K562 (cell line): ENCODE results near the gene PDZD8. TPM values are rescaled to one million over a fixed set of nuclear protein-coding genes. Genes with fewer than 3 reads are reported as not detected.

ENCODE experiments used
- ATAC-seq: fragments of 200-7000 bp; cut with Tn5 transposase; 3 replicates; pipeline ENCODE4 v1.9.1; 2020; ENCODE audit warnings: moderate library complexity
- BruUV-seq: library from RNA; stranded (reverse); fragments of 400-500 nt; replicated peaks from 2 replicates; lab custom pipeline; 2021; lab: Mats Ljungman, UMichigan
- CTCF ChIA-PET: fragments of 300-600 bp; formaldehyde crosslinking; extraction: SDS; loops from one replicate; lab custom pipeline; 2021; ENCODE audit warnings: low intra/inter-chr PET ratio; lab: Yijun Ruan, JAX
- POLR2A ChIA-PET: fragments of 300-600, 350-650 bp; sonication (Branson Sonifier 250); formaldehyde crosslinking; extraction: SDS; loops from one replicate; lab custom pipeline; 2021; ENCODE audit warnings: antibody characterized with exemption, inconsistent platforms; lab: Yijun Ruan, JAX
- DNase-seq, 4 experiments: peaks; one replicate each; pipeline versions ENCODE4 v3.0.0 to v3.0.0-alpha.2; 2011 to 2018; ENCODE audit warnings: low spot score in 3 of 4, mixed read lengths in 3 of 4; ENCODE audit errors: extremely low read depth in 1 of 4
- FAIRE-seq: peaks from 2 replicates; lab custom pipeline; 2011; peaks lifted over from hg19 to GRCh38; lab: Jason Lieb, UNC
- H2AFZ ChIP-seq: 2 replicates; pipeline ENCODE4 v1.6.0; 2011; ENCODE audit warnings: low read depth, low read length, control low read depth, inconsistent platforms
- H3K27ac ChIP-seq: fragments of 200-600 bp; 3 replicates; pipeline ENCODE4 v1.8.0; 2011; ENCODE audit warnings: low read depth, mild to moderate bottlenecking, control low read depth, inconsistent platforms, low read length, moderate library complexity, mixed read lengths; ENCODE audit errors: extremely low read depth
- H3K27me3 ChIP-seq, 2 experiments: fragments of 300-600 bp in 1 of 2; 2 replicates in 1 of 2; 3 replicates in 1 of 2; pipeline versions ENCODE4 v1.6.0 to v1.8.0; 2011; ENCODE audit warnings: inconsistent platforms in 2 of 2, low read length in 2 of 2, mild to moderate bottlenecking in 1 of 2, mixed read lengths in 1 of 2, moderate library complexity in 1 of 2; ENCODE audit not compliant: control insufficient read depth in 2 of 2, insufficient read depth in 2 of 2
- H3K36me3 ChIP-seq: fragments of 300-600 bp; 3 replicates; pipeline ENCODE4 v1.8.0; 2011; ENCODE audit warnings: mild to moderate bottlenecking, low read length, inconsistent platforms; ENCODE audit not compliant: control insufficient read depth, insufficient read depth
- H3K4me1 ChIP-seq, 2 experiments: fragments of 200-600 bp in 1 of 2; replicated peaks in 1 of 2; 2 replicates in 1 of 2; 3 replicates in 1 of 2; pipeline versions ENCODE4 v1.5.1 to v1.8.0; 2011; ENCODE audit warnings: inconsistent platforms in 2 of 2, low read length in 2 of 2, mild to moderate bottlenecking in 1 of 2, mixed read lengths in 1 of 2, moderate library complexity in 1 of 2; ENCODE audit not compliant: control insufficient read depth in 2 of 2, insufficient read depth in 2 of 2
- H3K4me2 ChIP-seq: 2 replicates; pipeline ENCODE4 v1.6.1; 2011; ENCODE audit warnings: low read length, control low read depth, inconsistent platforms, mixed read lengths; ENCODE audit not compliant: insufficient read depth
- H3K4me3 ChIP-seq: fragments of 200-600 bp; sonication (generic), shearing (Covaris generic); 2 replicates; pipeline ENCODE4 v1.5.1; 2016; ENCODE audit warnings: control low read depth, inconsistent platforms
- H3K79me2 ChIP-seq: fragments of 200-600 bp; 3 replicates; pipeline ENCODE4 v1.8.0; 2011; ENCODE audit warnings: low read length, inconsistent platforms; ENCODE audit not compliant: control insufficient read depth, insufficient read depth
- H3K9ac ChIP-seq, 2 experiments: 2 replicates each; pipeline versions ENCODE4 v1.6.0 to v1.6.1; 2011; ENCODE audit warnings: low read depth in 2 of 2, low read length in 2 of 2, control low read depth in 1 of 2, inconsistent platforms in 1 of 2, mild to moderate bottlenecking in 1 of 2, mixed read lengths in 1 of 2; ENCODE audit not compliant: insufficient read depth in 1 of 2
- H3K9me1 ChIP-seq: one replicate; pipeline ENCODE4 v1.6.0; 2011; ENCODE audit warnings: inconsistent platforms, mild to moderate bottlenecking, low read length, moderate library complexity; ENCODE audit not compliant: control insufficient read depth, insufficient read depth
- H3K9me3 ChIP-seq: replicated peaks from 2 replicates; pipeline ENCODE4 v1.5.1; 2011; ENCODE audit warnings: low read depth, low read length, inconsistent platforms; ENCODE audit not compliant: control insufficient read depth, insufficient read depth
- H4K20me1 ChIP-seq: replicated peaks from 2 replicates; pipeline ENCODE4 v1.6.1; 2011; ENCODE audit warnings: low read length, inconsistent platforms, mixed read lengths; ENCODE audit not compliant: control insufficient read depth, insufficient read depth
- BCL6 ChIP-seq: fragments of 250-450 bp; sonication (Bioruptor Pico); IDR thresholded peaks from 2 replicates; pipeline ENCODE4 v1.4.0; 2020
- BCOR ChIP-seq: fragments of 450-650 bp; IDR thresholded peaks from 2 replicates; pipeline ENCODE4 v1.6.1; 2016
- ELF1 ChIP-seq: fragments of 200-800 bp; sonication (Bioruptor generic); IDR thresholded peaks from 2 replicates; pipeline ENCODE4 v1.6.1; 2016; ENCODE audit warnings: missing genetic modification characterization, missing compliant biosample characterization
- KAT7 ChIP-seq: sonication (generic); formaldehyde crosslinking; IDR thresholded peaks from 2 replicates; pipeline ENCODE4 v1.8.0; 2022; ENCODE audit warnings: missing genetic modification reagents, mild to moderate bottlenecking, borderline replicate concordance
- L3MBTL2 ChIP-seq: fragments of 450-650 bp; IDR thresholded peaks from 2 replicates; pipeline ENCODE4 v1.6.1; 2016; ENCODE audit warnings: mild to moderate bottlenecking, moderate library complexity
- MAX ChIP-seq: sonication (generic); formaldehyde crosslinking; IDR thresholded peaks from 2 replicates; pipeline ENCODE4 v1.9.0; 2022; ENCODE audit warnings: mild to moderate bottlenecking, missing genetic modification reagents
- MYC ChIP-seq, 2 experiments: fragments of 250-450 bp in 1 of 2; sonication (Bioruptor Pico) in 1 of 2; IDR thresholded peaks; 2 replicates each; pipeline versions ENCODE4 v1.5.1 to v1.6.1; 2012 to 2021; ENCODE audit warnings: low read depth in 2 of 2, borderline replicate concordance in 1 of 2, improper control_type of control experiment in 1 of 2, low read length in 1 of 2, mild to moderate bottlenecking in 1 of 2, moderate library complexity in 1 of 2
- SIRT6 ChIP-seq: IDR thresholded peaks from one replicate; pipeline ENCODE4 v1.6.1; 2012; ENCODE audit warnings: low read depth, mild to moderate bottlenecking, control low read depth, inconsistent platforms, low read length, moderate library complexity
- SMARCA5 ChIP-seq: fragments of 450-650 bp; IDR thresholded peaks from 2 replicates; pipeline ENCODE4 v1.6.1; 2016
- SP1 ChIP-seq: sonication (generic); formaldehyde crosslinking; IDR thresholded peaks from 2 replicates; pipeline ENCODE4 v1.8.1; 2022; ENCODE audit warnings: mild to moderate bottlenecking, missing genetic modification reagents
- SPI1 ChIP-seq: IDR thresholded peaks from 2 replicates; pipeline ENCODE4 v1.6.1; 2011; ENCODE audit warnings: low read depth, low read length, control low read depth, borderline replicate concordance
- THAP7 ChIP-seq: fragments of 250-450 bp; sonication (Bioruptor Pico); IDR thresholded peaks from 2 replicates; pipeline ENCODE4 v1.5.0; 2021
- VEZF1 ChIP-seq: fragments of 200-800 bp; sonication (Bioruptor generic); IDR thresholded peaks from 2 replicates; pipeline ENCODE4 v1.6.1; 2017; ENCODE audit warnings: missing genetic modification characterization, missing compliant biosample characterization
- XRCC4 ChIP-seq: IDR thresholded peaks from one replicate; pipeline ENCODE4 v1.6.1; 2011; ENCODE audit not compliant: insufficient read depth, insufficient read length; ENCODE audit errors: extremely low read depth
- ZBTB33 ChIP-seq: sonication (generic); formaldehyde crosslinking; IDR thresholded peaks from 2 replicates; pipeline ENCODE4 v1.8.1; 2023; ENCODE audit warnings: mild to moderate bottlenecking, missing genetic modification reagents
- ZNF655 ChIP-seq: fragments of 250-450 bp; sonication (Bioruptor Pico); IDR thresholded peaks from 2 replicates; pipeline ENCODE4 v1.5.0; 2021
- ZNF830 ChIP-seq: fragments of 250-450 bp; sonication (Bioruptor Pico); IDR thresholded peaks from 2 replicates; pipeline ENCODE4 v1.5.0; 2021; ENCODE audit warnings: mild to moderate bottlenecking
- WGBS: fragments of 100-300 bp; shearing (Covaris generic); methylation state at CpG from one replicate; pipeline ENCODE4 v1.1.6; 2016; ENCODE audit warnings: low coverage, mixed read lengths; ENCODE audit not compliant: insufficient coverage; ENCODE audit errors: missing lambda C conversion rate; 5-methylcytosine and 5-hydroxymethylcytosine counted together
- in situ Hi-C: fragments of 300-500 bp; cut with MboI; formaldehyde crosslinking; loops from 4 replicates; pipeline ENCODE4 v1.15.0; 2018; ENCODE audit warnings: inconsistent platforms, mixed read lengths
- intact Hi-C: fragments of 100-400 bp; cut with micrococcal nuclease; formaldehyde crosslinking; loops from 2 replicates; pipeline ENCODE4 v1.14.2; 2022
- polyA plus RNA-seq, 8 experiments: library from polyadenylated mRNA; depleted of rRNA in 4 of 8; stranded (reverse) in 5 of 8; unstranded in 3 of 8; fragments of >200 nt; fragmentation: Nextera tagmentation in 2 of 8; fragmentation: Illumina TruSeq in 1 of 8; extraction: Ambion mirVana in 2 of 8; extraction: Trizol in 1 of 8; gene quantifications; 2 replicates each; pipeline versions ENCODE4 v1.2.1 to v1.2.3, GENCODE V29; 2011 to 2014; ENCODE audit warnings: inconsistent platforms in 1 of 8, missing spikeins in 1 of 8
- total RNA-seq, 7 experiments: library from RNA; depleted of rRNA in 6 of 7; stranded (reverse); fragments of >200 nt in 6 of 7; fragmentation: Illumina TruSeq in 2 of 7; extraction: Trizol in 2 of 7; gene quantifications; 2 replicates each; pipeline versions ENCODE4 v1.2.1 to v1.2.3, GENCODE V29; 2011 to 2021; ENCODE audit warnings: low replicate concordance in 1 of 7

Gene PDZD8
- total and polyA plus RNA-seq, 9 of the 15 experiments (the other 6 are each of a cell fraction or from before 2014, with no cell fraction given): 5.5 to 53.4 (median 36.8) TPM

GRCh38 chr10:117237401-117237991, 137.7 kb downstream of the PDZD8 start:
- BruUV-seq: no TSS peak
- WGBS: 0% methylated on average over 2 of the region's 5 CpGs
- Histone ChIP-seq H3K79me2 (no peaks in the 10 kb centered on the region), H3K36me3 (no peaks in the 10 kb centered on the region), H2AFZ (no peak overlapping the region), H3K4me3 (no peak overlapping the region), H3K9me1 (no peaks in the 10 kb centered on the region), H3K9ac (no peak overlapping the region), H4K20me1 (no peaks in the 10 kb centered on the region), H3K4me1 (peaks cover 0 to 17% of the 10 kb centered on the region in 2 experiments; a peak in 2 of 5 replicates), H3K4me2 (no peak overlapping the region), H3K27ac (no peak overlapping the region), H3K27me3 (peaks cover 2 to 20% of the 10 kb centered on the region in 2 experiments; a peak in 3 of 5 replicates), H3K9me3 (no peaks in the 10 kb centered on the region)
- in situ Hi-C loops: loop anchor here (25.0 kb wide), 1 partner anchor 200 kb away; no protein-coding TSS in a partner anchor
- FAIRE-seq (no peak), DNase-seq (no peak), ATAC-seq (peak; percentile 42; the same call in 2 of the 3 replicates)
- POLR2A ChIA-PET: no interaction called here
- CTCF ChIA-PET: no interaction called here
- intact Hi-C loops: no loop called here
- TF ChIP-seq ZNF655 (no peak), BCL6 (CRISPR knock-in tag) (no peak), SIRT6 (no peak), SMARCA5 (peak; percentile 63; the same call in 1 of the 2 replicates), VEZF1 (peak; percentile 48; the same call in 1 of the 2 replicates), SP1 (CRISPR knock-in tag) (no peak), KAT7 (CRISPR knock-in tag) (no peak), L3MBTL2 (peak; percentile 62), MAX (peak; percentile 38; the same call in 1 of the 2 replicates), SPI1 (peak; percentile 93), THAP7 (CRISPR knock-in tag) (no peak), XRCC4 (no peak), BCOR (peak; percentile 72; the same call in 1 of the 2 replicates), MYC (IDR thresholded peaks at IDR 0.05; ENCODE audit: low read depth, low read length) (peak; percentile 22; the same call in 1 of the 2 replicates), MYC (CRISPR knock-in tag; IDR thresholded peaks at IDR 0.05; ENCODE audit: borderline replicate concordance, low read depth) (no peak), ZBTB33 (CRISPR knock-in tag) (0 out of 2 replicates have a peak, but pooled peaks have one; percentile 20), ELF1 (tag) (peak; percentile 35; the same call in 1 of the 2 replicates), ZNF830 (0 out of 2 replicates have a peak, but pooled peaks have one; percentile 17)
